H1 (cell line): ENCODE data around the gene SHC3. TPM values are rescaled to one million over a fixed set of nuclear protein-coding genes. Genes with fewer than 3 reads are reported as not detected.

Source experiments
- CTCF ChIA-PET: fragments of 300-600 bp; sonication (Branson Sonifier 250); formaldehyde crosslinking; loops from one replicate; lab custom pipeline; 2021; ENCODE audit not compliant: partially characterized antibody; lab: Charles Lee
- POLR2A ChIA-PET: fragments of 300-600 bp; sonication (Branson Sonifier 250); formaldehyde crosslinking; loops from one replicate; lab custom pipeline; 2021; ENCODE audit warnings: inconsistent platforms; ENCODE audit not compliant: partially characterized antibody; lab: Charles Lee
- DNase-seq, 2 experiments: peaks; one replicate each; pipeline versions ENCODE4 v3.0.0 to v3.0.0-alpha.2; 2010 to 2022; ENCODE audit warnings: low spot score in 2 of 2, low read depth in 1 of 2, mixed read lengths in 1 of 2
- FAIRE-seq: peaks from 2 replicates; lab custom pipeline; 2011; peaks lifted over from hg19 to GRCh38; lab: Jason Lieb, UNC
- H2AFZ ChIP-seq: 2 replicates; pipeline ENCODE4 v1.8.1; 2012; ENCODE audit warnings: low read length, inconsistent platforms
- H2AK5ac ChIP-seq: 2 replicates; pipeline ENCODE4 v1.6.1; 2013; ENCODE audit warnings: low read depth, low read length
- H2BK120ac ChIP-seq: replicated peaks from 2 replicates; pipeline ENCODE3; 2013; ENCODE audit warnings: low read depth, low read length, inconsistent platforms
- H2BK12ac ChIP-seq: 2 replicates; pipeline ENCODE4 v1.6.1; 2013; ENCODE audit warnings: low read depth, low read length
- H2BK15ac ChIP-seq: 2 replicates; pipeline ENCODE4 v1.6.1; 2013; ENCODE audit warnings: low read length
- H2BK20ac ChIP-seq: 2 replicates; pipeline ENCODE4 v1.6.1; 2013; ENCODE audit warnings: low read length
- H2BK5ac ChIP-seq: 2 replicates; pipeline ENCODE4 v1.6.1; 2013; ENCODE audit warnings: low read depth, low read length
- H3K14ac ChIP-seq: 2 replicates; pipeline ENCODE4 v1.6.1; 2013; ENCODE audit warnings: inconsistent platforms; ENCODE audit not compliant: insufficient read length
- H3K18ac ChIP-seq: 2 replicates; pipeline ENCODE4 v1.6.1; 2013; ENCODE audit warnings: low read length; ENCODE audit errors: extremely low read depth
- H3K23ac ChIP-seq: 2 replicates; pipeline ENCODE4 v1.6.1; 2013; ENCODE audit warnings: inconsistent platforms; ENCODE audit not compliant: insufficient read length
- H3K23me2 ChIP-seq: 2 replicates; pipeline ENCODE4 v1.6.1; 2013; ENCODE audit warnings: low read depth, low read length
- H3K27ac ChIP-seq: 2 replicates; pipeline ENCODE4 v1.6.1; 2011; ENCODE audit warnings: low read depth, low read length, inconsistent platforms
- H3K27me3 ChIP-seq, 4 experiments: replicated peaks in 1 of 4; 1 replicate in 1 of 4; 2 replicates in 3 of 4; pipeline versions ENCODE4 v1.6.1 to v1.8.1; 2011 to 2013; ENCODE audit warnings: low read length in 3 of 4, mild to moderate bottlenecking in 3 of 4, inconsistent platforms in 2 of 4, mixed read lengths in 2 of 4, moderate library complexity in 1 of 4; ENCODE audit not compliant: control insufficient read depth in 3 of 4, insufficient read depth in 3 of 4; ENCODE audit errors: extremely low read depth in 1 of 4
- H3K36me3 ChIP-seq, 4 experiments: 2 replicates each; pipeline versions ENCODE4 v1.6.1 to v1.8.1; 2011 to 2013; ENCODE audit warnings: mild to moderate bottlenecking in 4 of 4, low read length in 3 of 4, moderate library complexity in 2 of 4, control low read depth in 1 of 4, inconsistent platforms in 1 of 4; ENCODE audit not compliant: insufficient read depth in 4 of 4, control insufficient read depth in 2 of 4
- H3K4ac ChIP-seq: replicated peaks from 2 replicates; pipeline ENCODE3; 2013; ENCODE audit warnings: low read length, low read depth, mixed read lengths, inconsistent platforms; ENCODE audit not compliant: insufficient read length
- H3K4me1 ChIP-seq, 4 experiments: replicated peaks in 1 of 4; 1 replicate in 1 of 4; 2 replicates in 3 of 4; pipeline versions ENCODE4 v1.6.1 to v1.8.1; 2011 to 2013; ENCODE audit warnings: low read length in 3 of 4, inconsistent platforms in 2 of 4, mixed read lengths in 1 of 4; ENCODE audit not compliant: insufficient read depth in 4 of 4, control insufficient read depth in 3 of 4
- H3K4me2 ChIP-seq, 2 experiments: 2 replicates each; pipeline versions ENCODE4 v1.6.1 to v1.8.1; 2011 to 2013; ENCODE audit warnings: low read depth in 2 of 2, low read length in 2 of 2, control low read depth in 1 of 2, inconsistent platforms in 1 of 2, mild to moderate bottlenecking in 1 of 2; ENCODE audit not compliant: insufficient read depth in 1 of 2
- H3K4me3 ChIP-seq, 4 experiments: fragments of 200-600, 300-600 bp in 1 of 4; sonication (generic), shearing (Covaris generic), sonication (Bioruptor Twin) in 1 of 4; 2 replicates each; pipeline versions ENCODE4 v1.5.1 to v1.8.1; 2011 to 2016; ENCODE audit warnings: low read length in 4 of 4, low read depth in 3 of 4, control low read depth in 2 of 4, inconsistent platforms in 2 of 4, mild to moderate bottlenecking in 2 of 4, mixed read lengths in 1 of 4, moderate library complexity in 1 of 4; ENCODE audit not compliant: insufficient read depth in 2 of 4; ENCODE audit errors: extremely low read depth in 1 of 4
- H3K56ac ChIP-seq: replicated peaks from 2 replicates; pipeline ENCODE3; 2013; ENCODE audit warnings: low read depth, mild to moderate bottlenecking, mixed read lengths, low read length, inconsistent platforms; ENCODE audit not compliant: insufficient read length
- H3K79me1 ChIP-seq: 2 replicates; pipeline ENCODE4 v1.6.1; 2013; ENCODE audit warnings: low read depth, low read length, control low read depth
- H3K79me2 ChIP-seq, 2 experiments: 2 replicates each; pipeline versions ENCODE4 v1.6.1 to v1.8.1; 2012 to 2013; ENCODE audit warnings: low read length in 2 of 2, mild to moderate bottlenecking in 2 of 2, inconsistent platforms in 1 of 2; ENCODE audit not compliant: insufficient read depth in 2 of 2, control insufficient read depth in 1 of 2
- H3K9ac ChIP-seq, 4 experiments: replicated peaks in 1 of 4; 1 replicate in 1 of 4; 2 replicates in 3 of 4; pipeline versions ENCODE4 v1.6.1 to v1.8.1; 2011 to 2013; ENCODE audit warnings: low read depth in 3 of 4, low read length in 3 of 4, control low read depth in 2 of 4, mild to moderate bottlenecking in 2 of 4, moderate library complexity in 2 of 4, inconsistent platforms in 1 of 4; ENCODE audit errors: extremely low read depth in 1 of 4
- H3K9me3 ChIP-seq, 2 experiments: 2 replicates each; pipeline versions ENCODE4 v1.6.1 to v1.8.1; 2012 to 2013; ENCODE audit warnings: mild to moderate bottlenecking in 2 of 2, moderate library complexity in 2 of 2, control low read depth in 1 of 2, inconsistent platforms in 1 of 2, low read depth in 1 of 2, low read length in 1 of 2, mixed read lengths in 1 of 2; ENCODE audit not compliant: insufficient read depth in 2 of 2
- H4K20me1 ChIP-seq, 2 experiments: replicated peaks in 1 of 2; 2 replicates each; pipeline versions ENCODE3 to v1.8.1; 2011 to 2013; ENCODE audit warnings: inconsistent platforms in 2 of 2, low read length in 2 of 2, mild to moderate bottlenecking in 1 of 2; ENCODE audit not compliant: insufficient read depth in 2 of 2, control insufficient read depth in 1 of 2
- H4K5ac ChIP-seq: 2 replicates; pipeline ENCODE4 v1.6.1; 2013; ENCODE audit warnings: low read length, low read depth, mixed read lengths, inconsistent platforms; ENCODE audit not compliant: insufficient read length
- H4K8ac ChIP-seq: 2 replicates; pipeline ENCODE4 v1.8.0; 2013; ENCODE audit warnings: mild to moderate bottlenecking, moderate library complexity, low read length, inconsistent platforms; ENCODE audit not compliant: insufficient read depth; ENCODE audit errors: extremely low read depth
- H4K91ac ChIP-seq: replicated peaks from 2 replicates; pipeline ENCODE3; 2013; ENCODE audit warnings: low read length, mixed read lengths, inconsistent platforms; ENCODE audit not compliant: insufficient read length
- CBX5 ChIP-seq: fragments of 300-800, 300-1000 bp; sonication (generic); IDR thresholded peaks from 2 replicates; pipeline ENCODE4 v1.7.1; 2016; ENCODE audit warnings: antibody characterized with exemption, low read length, low read depth
- CHD1 ChIP-seq: IDR thresholded peaks from 2 replicates; pipeline ENCODE4 v1.6.1; 2012; ENCODE audit warnings: low read depth, low read length, improper control_type of control experiment
- EGR1 ChIP-seq: IDR thresholded peaks from 2 replicates; pipeline ENCODE4 v1.6.1; 2011; ENCODE audit warnings: low read depth, low read length, borderline replicate concordance
- GABPA ChIP-seq: IDR thresholded peaks from 2 replicates; pipeline ENCODE4 v1.6.1; 2011; ENCODE audit warnings: mild to moderate bottlenecking, low read length, moderate library complexity, borderline replicate concordance; ENCODE audit not compliant: insufficient read depth
- GTF2F1 ChIP-seq: IDR thresholded peaks from 2 replicates; pipeline ENCODE4 v1.6.1; 2012; ENCODE audit warnings: low read depth, low read length, improper control_type of control experiment, borderline replicate concordance
- KDM1A ChIP-seq: fragments of 200-600, 300-600 bp; sonication (generic); IDR thresholded peaks from 2 replicates; pipeline ENCODE4 v1.7.1; 2016; ENCODE audit warnings: mild to moderate bottlenecking, low read length, borderline replicate concordance
- POLR2A ChIP-seq, 2 experiments: IDR thresholded peaks; 1 replicate in 1 of 2; 2 replicates in 1 of 2; pipeline ENCODE4 v1.6.1; 2011; ENCODE audit warnings: low read depth in 2 of 2, low read length in 2 of 2, mild to moderate bottlenecking in 2 of 2; ENCODE audit errors: control extremely low read depth in 1 of 2
- RBBP5 ChIP-seq: IDR thresholded peaks from 2 replicates; pipeline ENCODE4 v1.7.1; 2012; ENCODE audit warnings: low read depth, mild to moderate bottlenecking, inconsistent platforms, low read length, moderate library complexity, borderline replicate concordance
- ZNF274 ChIP-seq: IDR thresholded peaks from 2 replicates; pipeline ENCODE4 v1.7.0; 2012; ENCODE audit warnings: low read length, borderline replicate concordance; ENCODE audit errors: extremely low read depth
- polyA plus RNA-seq, 7 experiments: library from polyadenylated mRNA; depleted of rRNA in 3 of 7; stranded (reverse) in 5 of 7; unstranded in 2 of 7; fragments of >200 nt in 5 of 7; fragments of 200-250 nt in 2 of 7; gene quantifications; 1 replicate in 5 of 7; 2 replicates in 1 of 7; 4 replicates in 1 of 7; pipeline versions ENCODE4 v1.2.1 to v1.2.3, GENCODE V29; 2011 to 2013; ENCODE audit warnings: missing spikeins in 2 of 7, mixed read lengths in 2 of 7
- total RNA-seq: library from RNA; stranded (reverse); fragmentation: NEBNext Ultra II Directional; extraction: Animal tissue kit (Norgen Biotek cat#: 25700); gene quantifications from 2 replicates; pipeline ENCODE4 v1.2.1, GENCODE V29; 2021
- TF ChIP-seq, protein P1 (sequence below), 3 experiments: IDR thresholded peaks; 1 replicate in 2 of 3; 2 replicates in 1 of 3; pipeline versions ENCODE4 v1.5.1 to v1.6.1; 2011; ENCODE audit warnings: low read length in 3 of 3, mild to moderate bottlenecking in 3 of 3, inconsistent platforms in 2 of 3, low read depth in 1 of 3, moderate library complexity in 1 of 3; ENCODE audit not compliant: insufficient read depth in 1 of 3; ENCODE audit errors: control extremely low read depth in 1 of 3
- TF ChIP-seq, protein P2 (sequence below): IDR thresholded peaks from 2 replicates; pipeline ENCODE4 v1.6.1; 2011; ENCODE audit warnings: low read depth, mild to moderate bottlenecking, low read length; ENCODE audit not compliant: insufficient read depth

Gene SHC3
- total and polyA plus RNA-seq, 2 of the 8 experiments (the other 6 are each of a cell fraction or from before 2014, with no cell fraction given): 1.4 to 7.1 TPM

DNA sequence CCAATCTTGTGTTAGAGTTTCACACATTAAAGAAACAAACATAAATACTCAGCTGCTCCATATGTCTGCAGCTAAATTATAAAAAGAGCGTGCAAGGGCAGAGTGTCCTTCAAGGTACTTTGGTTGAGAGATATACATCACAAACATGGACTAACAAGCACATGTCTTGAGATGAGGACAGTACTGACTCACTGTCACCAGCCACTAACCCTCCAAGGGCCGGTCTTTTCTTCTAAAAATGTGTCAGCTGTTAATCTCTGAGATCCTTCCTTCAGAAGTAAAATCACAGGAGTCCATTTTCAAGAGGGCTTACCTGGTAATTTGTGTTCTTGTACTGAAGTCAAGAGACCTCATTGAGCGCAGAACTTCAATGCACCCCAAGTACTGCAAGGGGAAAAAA is 66.4 kb downstream of the SHC3 start (continued):
- TF ChIP-seq CBX5: no peak

DNA sequence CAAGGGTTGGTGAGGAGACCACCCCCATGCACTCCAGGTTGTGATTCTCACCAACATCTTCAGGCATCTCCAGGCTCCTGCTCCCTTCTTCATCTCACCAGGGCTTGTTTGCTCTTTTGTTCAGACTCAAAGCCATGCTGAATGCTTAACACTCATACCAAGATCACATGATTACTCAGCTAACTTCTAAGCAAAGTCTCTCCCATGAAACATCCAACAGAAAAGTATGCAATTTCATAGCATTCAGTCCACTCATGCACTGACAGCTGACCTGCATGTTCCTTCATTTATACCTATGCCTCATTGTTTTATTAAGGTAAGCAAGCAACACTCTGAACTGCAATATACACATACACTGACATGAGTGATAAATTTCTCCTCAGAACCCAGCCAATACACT is 69.0 kb downstream of the SHC3 start:
- H3K79me1 ChIP-seq: no peaks in the 10 kb centered on the region
- no peaks in the 10 kb centered on the region for H3K4me1 ChIP-seq
- no peak overlapping the region for H3K9ac ChIP-seq
- no peak overlapping the region for H3K14ac ChIP-seq
- H3K27ac ChIP-seq: no peak overlapping the region
- H3K9me3 ChIP-seq: peaks cover 19 to 21% of the 10 kb centered on the region in 2 experiments
- H3K4ac ChIP-seq: no peak overlapping the region
- no peak overlapping the region for H2BK120ac ChIP-seq
- ChIA-PET CTCF (no interaction called here), POLR2A (no interaction called here)
- H3K79me2 ChIP-seq: peaks cover 0 to 1% of the 10 kb centered on the region in 2 experiments; a peak in 1 of 4 replicates
- DNase-seq: no peak
- H3K4me2 ChIP-seq: no peak overlapping the region
- H2BK5ac ChIP-seq: no peak overlapping the region
- no peak for FAIRE-seq
- no peaks in the 10 kb centered on the region for H3K27me3 ChIP-seq
- H3K23ac ChIP-seq: no peak overlapping the region
- peaks cover 0 to 5% (median 0%) of the 10 kb centered on the region in 4 experiments; a peak in 2 of 8 replicates for H3K36me3 ChIP-seq
- H4K91ac ChIP-seq: no peak overlapping the region
- H3K56ac ChIP-seq: no peak overlapping the region
- H3K23me2 ChIP-seq: no peaks in the 10 kb centered on the region
- no peak overlapping the region for H2BK15ac ChIP-seq
- H3K4me3 ChIP-seq: no peak overlapping the region
- no peaks in the 10 kb centered on the region for H4K20me1 ChIP-seq
- no peak overlapping the region for H2BK12ac ChIP-seq
- H2AFZ ChIP-seq: no peak overlapping the region
- H2AK5ac ChIP-seq: no peak overlapping the region
- H4K5ac ChIP-seq: no peak overlapping the region
- no peak overlapping the region for H4K8ac ChIP-seq
- no peak overlapping the region for H2BK20ac ChIP-seq
- no peak overlapping the region for H3K18ac ChIP-seq
- no peak for TF ChIP-seq KDM1A
- TF ChIP-seq, protein P1, sequence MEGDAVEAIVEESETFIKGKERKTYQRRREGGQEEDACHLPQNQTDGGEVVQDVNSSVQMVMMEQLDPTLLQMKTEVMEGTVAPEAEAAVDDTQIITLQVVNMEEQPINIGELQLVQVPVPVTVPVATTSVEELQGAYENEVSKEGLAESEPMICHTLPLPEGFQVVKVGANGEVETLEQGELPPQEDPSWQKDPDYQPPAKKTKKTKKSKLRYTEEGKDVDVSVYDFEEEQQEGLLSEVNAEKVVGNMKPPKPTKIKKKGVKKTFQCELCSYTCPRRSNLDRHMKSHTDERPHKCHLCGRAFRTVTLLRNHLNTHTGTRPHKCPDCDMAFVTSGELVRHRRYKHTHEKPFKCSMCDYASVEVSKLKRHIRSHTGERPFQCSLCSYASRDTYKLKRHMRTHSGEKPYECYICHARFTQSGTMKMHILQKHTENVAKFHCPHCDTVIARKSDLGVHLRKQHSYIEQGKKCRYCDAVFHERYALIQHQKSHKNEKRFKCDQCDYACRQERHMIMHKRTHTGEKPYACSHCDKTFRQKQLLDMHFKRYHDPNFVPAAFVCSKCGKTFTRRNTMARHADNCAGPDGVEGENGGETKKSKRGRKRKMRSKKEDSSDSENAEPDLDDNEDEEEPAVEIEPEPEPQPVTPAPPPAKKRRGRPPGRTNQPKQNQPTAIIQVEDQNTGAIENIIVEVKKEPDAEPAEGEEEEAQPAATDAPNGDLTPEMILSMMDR (IDR thresholded peaks at IDR 0.05; ENCODE audit: control extremely low read depth in 1 of 3, insufficient read depth in 1 of 3, low read depth in 1 of 3, low read length in 3 of 3): no peak
- TF ChIP-seq CHD1: no peak
- TF ChIP-seq ZNF274: no peak
- TF ChIP-seq RBBP5: no peak
- TF ChIP-seq, protein P2, sequence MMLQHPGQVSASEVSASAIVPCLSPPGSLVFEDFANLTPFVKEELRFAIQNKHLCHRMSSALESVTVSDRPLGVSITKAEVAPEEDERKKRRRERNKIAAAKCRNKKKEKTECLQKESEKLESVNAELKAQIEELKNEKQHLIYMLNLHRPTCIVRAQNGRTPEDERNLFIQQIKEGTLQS: no peak
- no peak for TF ChIP-seq GABPA
- TF ChIP-seq EGR1: no peak
- no peak for TF ChIP-seq POLR2A (IDR thresholded peaks at IDR 0.05; ENCODE audit: control extremely low read depth in 1 of 2, low read depth in 2 of 2, low read length in 2 of 2)
- no peak for TF ChIP-seq GTF2F1
